Endothelial cell of umbilical vein (primary cell): ENCODE results near the gene UBQLN2. TPM values are rescaled to one million over a fixed set of nuclear protein-coding genes. Genes with fewer than 3 reads are reported as not detected.

Source experiments
- BruUV-seq: library from RNA; stranded (reverse); fragments of 400-500 nt; replicated peaks from 2 replicates; lab custom pipeline; 2021; lab: Mats Ljungman, UMichigan
- CTCF ChIA-PET: fragments of 300-600, 350-600 bp; sonication (Branson Sonifier 250); formaldehyde crosslinking; loops from one replicate; lab custom pipeline; 2021; ENCODE audit warnings: antibody characterized with exemption, inconsistent platforms; lab: Charles Lee
- POLR2A ChIA-PET: fragments of 300-600, 350-600 bp; sonication (Branson Sonifier 250); formaldehyde crosslinking; loops from one replicate; lab custom pipeline; 2021; ENCODE audit warnings: antibody characterized with exemption, inconsistent platforms; lab: Charles Lee
- DNase-seq: peaks from one replicate; pipeline ENCODE4 v3.0.0-alpha.2; 2011; ENCODE audit warnings: low read depth, low spot score
- FAIRE-seq: peaks from 2 replicates; lab custom pipeline; 2011; peaks lifted over from hg19 to GRCh38; lab: Jason Lieb, UNC
- H2AFZ ChIP-seq: 2 replicates; pipeline ENCODE4 v1.6.0; 2012; ENCODE audit warnings: low read depth, low read length, control low read depth, inconsistent platforms
- H3K27ac ChIP-seq: 2 replicates; pipeline ENCODE4 v1.5.1; 2011; ENCODE audit warnings: low read depth, mild to moderate bottlenecking, control low read depth, low read length, moderate library complexity; ENCODE audit not compliant: insufficient read depth
- H3K27me3 ChIP-seq, 2 experiments: 2 replicates each; pipeline versions ENCODE4 v1.6.0 to v1.6.1; 2011; ENCODE audit warnings: low read length in 2 of 2, mixed read lengths in 1 of 2; ENCODE audit not compliant: control insufficient read depth in 2 of 2, insufficient read depth in 2 of 2
- H3K36me3 ChIP-seq, 2 experiments: 2 replicates in 1 of 2; 3 replicates in 1 of 2; pipeline ENCODE4 v1.5.1; 2011; ENCODE audit warnings: low read length in 2 of 2, mild to moderate bottlenecking in 1 of 2, moderate library complexity in 1 of 2; ENCODE audit not compliant: control insufficient read depth in 2 of 2, insufficient read depth in 2 of 2; ENCODE audit errors: extremely low read depth in 1 of 2
- H3K4me1 ChIP-seq: 3 replicates; pipeline ENCODE4 v1.5.1; 2011; ENCODE audit warnings: mild to moderate bottlenecking, low read length; ENCODE audit not compliant: control insufficient read depth, insufficient read depth; ENCODE audit errors: extremely low read depth
- H3K4me2 ChIP-seq: 2 replicates; pipeline ENCODE4 v1.6.1; 2011; ENCODE audit warnings: low read length, control low read depth, mixed read lengths; ENCODE audit not compliant: insufficient read depth
- H3K4me3 ChIP-seq, 3 experiments: fragments of 200-600 bp in 1 of 3; sonication (generic), shearing (Covaris generic) in 1 of 3; replicated peaks in 1 of 3; 2 replicates each; pipeline ENCODE4 v1.5.1; 2011 to 2016; ENCODE audit warnings: control low read depth in 3 of 3, low read length in 3 of 3, mild to moderate bottlenecking in 2 of 3, inconsistent platforms in 1 of 3, low read depth in 1 of 3, moderate library complexity in 1 of 3; ENCODE audit not compliant: insufficient read depth in 1 of 3
- H3K79me2 ChIP-seq: 2 replicates; pipeline ENCODE4 v1.6.0; 2012; ENCODE audit warnings: low read length, inconsistent platforms; ENCODE audit not compliant: control insufficient read depth, insufficient read depth
- H3K9ac ChIP-seq: replicated peaks from 2 replicates; pipeline ENCODE3; 2011; ENCODE audit warnings: low read length, control low read depth; ENCODE audit not compliant: insufficient read depth; ENCODE audit errors: extremely low read depth
- H3K9me1 ChIP-seq: replicated peaks from 3 replicates; pipeline ENCODE4 v1.6.0; 2011; ENCODE audit warnings: mild to moderate bottlenecking, low read length; ENCODE audit not compliant: control insufficient read depth, insufficient read depth; ENCODE audit errors: extremely low read depth
- H3K9me3 ChIP-seq: replicated peaks from 2 replicates; pipeline ENCODE4 v1.5.1; 2012; ENCODE audit warnings: low read length, inconsistent platforms; ENCODE audit not compliant: control insufficient read depth, insufficient read depth
- H4K20me1 ChIP-seq: replicated peaks from 2 replicates; pipeline ENCODE3; 2011; ENCODE audit warnings: mild to moderate bottlenecking, low read length; ENCODE audit not compliant: control insufficient read depth, insufficient read depth; ENCODE audit errors: extremely low read depth
- EZH2 ChIP-seq: IDR thresholded peaks from 2 replicates; pipeline ENCODE4 v1.6.1; 2012; ENCODE audit warnings: borderline replicate concordance, low read depth, mild to moderate bottlenecking, moderate library complexity, low read length, inconsistent platforms; ENCODE audit not compliant: severe bottlenecking
- FOS ChIP-seq: IDR thresholded peaks from 2 replicates; pipeline ENCODE4 v1.6.1; 2011; ENCODE audit warnings: mild to moderate bottlenecking, low read length, moderate library complexity, borderline replicate concordance; ENCODE audit not compliant: insufficient read depth
- GATA2 ChIP-seq: IDR thresholded peaks from 2 replicates; pipeline ENCODE4 v1.7.0; 2011; ENCODE audit warnings: low read depth, mild to moderate bottlenecking, moderate library complexity, mixed read lengths, low read length; ENCODE audit not compliant: insufficient read length, insufficient read depth
- JUN ChIP-seq: IDR thresholded peaks from 2 replicates; pipeline ENCODE4 v1.6.1; 2011; ENCODE audit warnings: borderline replicate concordance, low read depth; ENCODE audit not compliant: insufficient read length, insufficient read depth
- MYC ChIP-seq: IDR thresholded peaks from one replicate; pipeline ENCODE4 v1.6.1; 2011; ENCODE audit warnings: mild to moderate bottlenecking, low read depth, low read length
- POLR2A ChIP-seq: IDR thresholded peaks from 2 replicates; pipeline ENCODE4 v1.6.1; 2012; ENCODE audit warnings: low read depth, mild to moderate bottlenecking, control low read depth, low read length
- POLR2AphosphoS5 ChIP-seq: IDR thresholded peaks from 2 replicates; pipeline ENCODE4 v1.6.1; 2012; ENCODE audit warnings: low read depth, mild to moderate bottlenecking, control low read depth, low read length, moderate library complexity; ENCODE audit not compliant: insufficient read depth
- dilution Hi-C: fragments of 300-500 bp; cut with MboI; formaldehyde crosslinking; loops from one replicate; pipeline ENCODE4 v1.15.0; 2019; ENCODE audit warnings: low sequenced_read_pairs; ENCODE audit not compliant: extremely low pct_ligation_motif_present
- intact Hi-C: fragments of 100-400 bp; cut with micrococcal nuclease; formaldehyde crosslinking; loops from one replicate; pipeline ENCODE4 v1.10.0; 2022
- polyA plus RNA-seq, 4 experiments: library from polyadenylated mRNA; depleted of rRNA in 3 of 4; stranded (reverse) in 3 of 4; unstranded in 1 of 4; fragments of >200 nt; gene quantifications; 2 replicates each; pipeline versions ENCODE4 v1.2.1 to v1.2.3, GENCODE V29; 2011 to 2012; ENCODE audit warnings: missing spikeins in 1 of 4
- total RNA-seq: library from RNA; stranded (reverse); gene quantifications from 2 replicates; pipeline ENCODE4 v1.2.3, GENCODE V29; 2021
- TF ChIP-seq, protein P1 (sequence below), 2 donors: IDR thresholded peaks; 1 replicate in 1 of 2; 2 replicates in 1 of 2; pipeline ENCODE4 v1.5.1; 2011; ENCODE audit warnings: low read length in 2 of 2, mild to moderate bottlenecking in 2 of 2, moderate library complexity in 2 of 2, control low read depth in 1 of 2, inconsistent platforms in 1 of 2, low read depth in 1 of 2; ENCODE audit not compliant: insufficient read depth in 1 of 2; ENCODE audit errors: extremely low read depth in 1 of 2
- TF ChIP-seq, protein P2 (sequence below): IDR thresholded peaks from 2 replicates; pipeline ENCODE4 v1.6.1; 2011; ENCODE audit not compliant: insufficient read depth, insufficient read length

UBQLN2 gene
- total and polyA plus RNA-seq, 2 donors (not counting 3 experiments of a cell fraction or from before 2014, with no cell fraction given): 17.1 to 25.3 TPM

DNA sequence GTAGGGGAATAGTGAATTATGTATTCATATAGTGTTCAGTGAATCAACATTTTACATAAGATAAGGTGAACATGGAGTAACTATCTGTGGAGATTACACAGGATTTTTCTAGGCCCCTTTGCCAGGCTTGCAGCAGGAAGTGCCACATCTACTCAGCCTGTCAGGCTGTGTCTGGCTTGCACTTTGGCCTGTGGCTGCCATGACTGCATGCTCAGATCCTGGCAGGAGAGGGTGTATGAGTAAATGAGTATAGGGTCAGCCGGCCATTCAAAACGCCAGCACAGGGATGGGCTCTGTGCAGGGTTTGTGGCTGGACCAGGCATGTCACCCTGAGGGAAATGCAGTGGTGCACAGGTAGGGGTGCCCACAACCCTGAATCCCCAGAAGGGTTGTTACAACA is 51.9 kb downstream of the UBQLN2 start:
- Histone ChIP-seq H3K4me2 (no peak overlapping the region), H2AFZ (no peak overlapping the region), H3K9me3 (no peaks in the 10 kb centered on the region), H3K4me3 (no peak overlapping the region), H3K9ac (no peak overlapping the region), H4K20me1 (no peaks in the 10 kb centered on the region), H3K9me1 (no peaks in the 10 kb centered on the region), H3K79me2 (no peaks in the 10 kb centered on the region), H3K4me1 (no peaks in the 10 kb centered on the region), H3K36me3 (no peaks in the 10 kb centered on the region), H3K27me3 (no peaks in the 10 kb centered on the region), H3K27ac (no peak overlapping the region)
- DNase-seq (no peak), FAIRE-seq (no peak)
- no peak for TF ChIP-seq JUN
- no peak for TF ChIP-seq MYC
- no peak for TF ChIP-seq GATA2
- TF ChIP-seq EZH2: no peak
- no peak for TF ChIP-seq POLR2AphosphoS5
- TF ChIP-seq, protein P1, sequence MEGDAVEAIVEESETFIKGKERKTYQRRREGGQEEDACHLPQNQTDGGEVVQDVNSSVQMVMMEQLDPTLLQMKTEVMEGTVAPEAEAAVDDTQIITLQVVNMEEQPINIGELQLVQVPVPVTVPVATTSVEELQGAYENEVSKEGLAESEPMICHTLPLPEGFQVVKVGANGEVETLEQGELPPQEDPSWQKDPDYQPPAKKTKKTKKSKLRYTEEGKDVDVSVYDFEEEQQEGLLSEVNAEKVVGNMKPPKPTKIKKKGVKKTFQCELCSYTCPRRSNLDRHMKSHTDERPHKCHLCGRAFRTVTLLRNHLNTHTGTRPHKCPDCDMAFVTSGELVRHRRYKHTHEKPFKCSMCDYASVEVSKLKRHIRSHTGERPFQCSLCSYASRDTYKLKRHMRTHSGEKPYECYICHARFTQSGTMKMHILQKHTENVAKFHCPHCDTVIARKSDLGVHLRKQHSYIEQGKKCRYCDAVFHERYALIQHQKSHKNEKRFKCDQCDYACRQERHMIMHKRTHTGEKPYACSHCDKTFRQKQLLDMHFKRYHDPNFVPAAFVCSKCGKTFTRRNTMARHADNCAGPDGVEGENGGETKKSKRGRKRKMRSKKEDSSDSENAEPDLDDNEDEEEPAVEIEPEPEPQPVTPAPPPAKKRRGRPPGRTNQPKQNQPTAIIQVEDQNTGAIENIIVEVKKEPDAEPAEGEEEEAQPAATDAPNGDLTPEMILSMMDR (IDR thresholded peaks at IDR 0.05; ENCODE audit: extremely low read depth in 1 of 2, insufficient read depth in 1 of 2, low read depth in 1 of 2, low read length in 2 of 2): no peak
- TF ChIP-seq, protein P2, sequence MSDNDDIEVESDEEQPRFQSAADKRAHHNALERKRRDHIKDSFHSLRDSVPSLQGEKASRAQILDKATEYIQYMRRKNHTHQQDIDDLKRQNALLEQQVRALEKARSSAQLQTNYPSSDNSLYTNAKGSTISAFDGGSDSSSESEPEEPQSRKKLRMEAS: no peak
- no peak for TF ChIP-seq POLR2A
- no peak for TF ChIP-seq FOS
- intact Hi-C loops: no loop called here
- CTCF ChIA-PET: no interaction called here
- no TSS peak for BruUV-seq
- POLR2A ChIA-PET: no interaction called here
- dilution Hi-C loops: no loop called here

Other genes starting within 250 kb of the UBQLN2 start
- 57.3 and 62.2 TPM in 2 replicates for gene NBDY, start 165.6 kb downstream of the UBQLN2 start, total RNA-seq
- gene NBDY, start 165.6 kb downstream of the UBQLN2 start, polyA plus RNA-seq: 33.0 and 41.3 TPM in 2 replicates